Measurements from ENCODE around the gene CDH5.

Gene CDH5

GRCh38 chr16:66423177-66423576 lies 56.7 kb downstream of the CDH5 start:
- no peak for DNase-seq (ENCODE audit: extremely low read depth, low read depth)
- H3K4me3 ChIP-seq (replicated peaks; ENCODE audit: low read depth, low read length), result no peak overlapping the region
- TF ChIP-seq CTCF (IDR thresholded peaks at IDR 0.05; ENCODE audit: low read depth, low read length, missing control alignments), result no peak

- no peak overlapping the region for H3K4me3 ChIP-seq (replicated peaks; ENCODE audit: low read depth, low read length)
- no peak for DNase-seq (ENCODE audit: extremely low read depth, low read depth)
- TF ChIP-seq CTCF (IDR thresholded peaks at IDR 0.05; ENCODE audit: low read depth, low read length, missing control alignments), result no peak
Measured at GRCh38 chr16:66425651-66426050, 59.2 kb downstream of the CDH5 start.

GRCh38 chr16:66426112-66427035 lies 59.9 kb downstream of the CDH5 start:
- 0 out of 2 replicates have a peak overlapping the region, but pooled peaks have one; percentile 19 for H3K4me3 ChIP-seq (replicated peaks; ENCODE audit: low read depth, low read length)
- DNase-seq (ENCODE audit: extremely low read depth, low read depth), result no peak
- no peak for TF ChIP-seq CTCF (IDR thresholded peaks at IDR 0.05; ENCODE audit: low read depth, low read length, missing control alignments)

GRCh38 chr16:66427036-66427860 lies 60.8 kb downstream of the CDH5 start, which contains the start of gene BEAN1:
Gene BEAN1, plus strand, starts transcription at chr16:66427295. Its CDS starts 10,382 bp downstream, at chr16:66437677.
- H3K4me3 ChIP-seq (replicated peaks; ENCODE audit: low read depth, low read length), result peak within 1 kb of the TSS; percentile 19; the same call in 1 of the 2 replicates
- no peak for DNase-seq (ENCODE audit: extremely low read depth, low read depth)

GRCh38 chr16:66427871-66428681 lies 61.6 kb downstream of the CDH5 start:
- DNase-seq (ENCODE audit: extremely low read depth, low read depth), result no peak
- TF ChIP-seq CTCF (IDR thresholded peaks at IDR 0.05; ENCODE audit: low read depth, low read length, missing control alignments), result no peak
- H3K4me3 ChIP-seq (replicated peaks; ENCODE audit: low read depth, low read length), result no peak overlapping the region; the same call in 1 of the 2 replicates

More at GRCh38 chr16:66427036-66427860, 60.8 kb downstream of the CDH5 start, which contains the start of gene BEAN1:
- no peak for TF ChIP-seq CTCF (IDR thresholded peaks at IDR 0.05; ENCODE audit: low read depth, low read length, missing control alignments)

GRCh38 chr16:66428682-66429251 lies 62.3 kb downstream of the CDH5 start:
- no peak for DNase-seq (ENCODE audit: extremely low read depth, low read depth)
- H3K4me3 ChIP-seq (replicated peaks; ENCODE audit: low read depth, low read length), result no peak overlapping the region
- no peak for TF ChIP-seq CTCF (IDR thresholded peaks at IDR 0.05; ENCODE audit: low read depth, low read length, missing control alignments)

Data from HFF-Myc (cell line).